ENCODE measurements around the gene WDR20. TPM values are rescaled to one million over a fixed set of nuclear protein-coding genes. Genes with fewer than 3 reads are reported as not detected.

WDR20 gene
- total RNA-seq, 1 experiment from 2014 or later, result 16.9 TPM

- no peaks in the 10 kb centered on the region for H3K9me2 ChIP-seq (replicated peaks; ENCODE audit: insufficient read depth, low read length)
- peak; percentile 76 for DNase-seq
- no peaks in the 10 kb centered on the region for H3K9me3 ChIP-seq (ENCODE audit: low read length)
- H4K20me1 ChIP-seq (ENCODE audit: insufficient read depth, low read depth, low read length), result peaks cover 36% of the 10 kb centered on the region; the same call in 1 of the 2 replicates
- peaks cover 74% of the 10 kb centered on the region for H3K79me2 ChIP-seq (ENCODE audit: low read length)
- H3K27me3 ChIP-seq (ENCODE audit: low read length), result no peaks in the 10 kb centered on the region
- no peaks in the 10 kb centered on the region for H3K36me3 ChIP-seq (ENCODE audit: insufficient read depth, low read length)
- H3K9ac ChIP-seq (ENCODE audit: low read length), result peak overlapping the region; percentile 10; the same call in 1 of the 2 replicates
- no peak overlapping the region for H2AFZ ChIP-seq (ENCODE audit: low read length)
- H3K4me3 ChIP-seq (ENCODE audit: low read length), result peak overlapping the region; percentile 22; the same call in 1 of the 2 replicates
- H3K4me2 ChIP-seq (ENCODE audit: low read depth, low read length, poor library complexity, severe bottlenecking), result peak overlapping the region; percentile 62
- H3K27ac ChIP-seq (ENCODE audit: low read length), result peak overlapping the region; percentile 61
- H3K4me1 ChIP-seq (ENCODE audit: low read length), result peaks cover 44% of the 10 kb centered on the region
Measured at GRCh38 chr14:102180248-102180998, 40.7 kb downstream of the WDR20 start.

- no peak overlapping the region for H3K4me3 ChIP-seq (ENCODE audit: low read length)
- DNase-seq, result no peak
- no peak overlapping the region for H3K9ac ChIP-seq (ENCODE audit: low read length)
- no peaks in the 10 kb centered on the region for H3K27me3 ChIP-seq (ENCODE audit: low read length)
- peaks cover 44% of the 10 kb centered on the region for H3K4me1 ChIP-seq (ENCODE audit: low read length)
- peaks cover 76% of the 10 kb centered on the region for H3K79me2 ChIP-seq (ENCODE audit: low read length)
- H2AFZ ChIP-seq (ENCODE audit: low read length), result no peak overlapping the region
- H3K9me3 ChIP-seq (ENCODE audit: low read length), result no peaks in the 10 kb centered on the region
- H3K27ac ChIP-seq (ENCODE audit: low read length), result peak overlapping the region; percentile 61
- peaks cover 39% of the 10 kb centered on the region for H4K20me1 ChIP-seq (ENCODE audit: insufficient read depth, low read depth, low read length)
- H3K36me3 ChIP-seq (ENCODE audit: insufficient read depth, low read length), result no peaks in the 10 kb centered on the region
- H3K4me2 ChIP-seq (ENCODE audit: low read depth, low read length, poor library complexity, severe bottlenecking), result peak overlapping the region; percentile 62
- no peaks in the 10 kb centered on the region for H3K9me2 ChIP-seq (replicated peaks; ENCODE audit: insufficient read depth, low read length)
Measured at GRCh38 chr14:102181187-102181586, 41.5 kb downstream of the WDR20 start.

GRCh38 chr14:102182190-102182589 is 42.5 kb downstream of the WDR20 start:
- no peak overlapping the region for H3K9ac ChIP-seq (ENCODE audit: low read length)
- H3K27me3 ChIP-seq (ENCODE audit: low read length), result no peaks in the 10 kb centered on the region
- H3K27ac ChIP-seq (ENCODE audit: low read length), result 0 out of 2 replicates have a peak overlapping the region, but pooled peaks have one; percentile 8
- H3K4me3 ChIP-seq (ENCODE audit: low read length), result no peak overlapping the region
- H3K79me2 ChIP-seq (ENCODE audit: low read length), result peaks cover 81% of the 10 kb centered on the region
- no peaks in the 10 kb centered on the region for H3K36me3 ChIP-seq (ENCODE audit: insufficient read depth, low read length)
- H2AFZ ChIP-seq (ENCODE audit: low read length), result no peak overlapping the region
- H3K4me1 ChIP-seq (ENCODE audit: low read length), result peaks cover 44% of the 10 kb centered on the region
- no peaks in the 10 kb centered on the region for H3K9me2 ChIP-seq (replicated peaks; ENCODE audit: insufficient read depth, low read length)
- peak; percentile 45 for DNase-seq
- no peaks in the 10 kb centered on the region for H3K9me3 ChIP-seq (ENCODE audit: low read length)
- H3K4me2 ChIP-seq (ENCODE audit: low read depth, low read length, poor library complexity, severe bottlenecking), result no peak overlapping the region
- peaks cover 35% of the 10 kb centered on the region for H4K20me1 ChIP-seq (ENCODE audit: insufficient read depth, low read depth, low read length)

GRCh38 chr14:102182936-102183619 is 43.4 kb downstream of the WDR20 start:
- Histone ChIP-seq H3K79me2 (ENCODE audit: low read length) (peaks cover 81% of the 10 kb centered on the region), H4K20me1 (ENCODE audit: insufficient read depth, low read depth, low read length) (peaks cover 31% of the 10 kb centered on the region), H3K36me3 (ENCODE audit: insufficient read depth, low read length) (no peaks in the 10 kb centered on the region), H3K9me3 (ENCODE audit: low read length) (no peaks in the 10 kb centered on the region), H2AFZ (ENCODE audit: low read length) (no peak overlapping the region), H3K27ac (ENCODE audit: low read length) (no peak overlapping the region), H3K4me2 (ENCODE audit: low read depth, low read length, poor library complexity, severe bottlenecking) (no peak overlapping the region), H3K27me3 (ENCODE audit: low read length) (no peaks in the 10 kb centered on the region), H3K9me2 (replicated peaks; ENCODE audit: insufficient read depth, low read length) (no peaks in the 10 kb centered on the region), H3K9ac (ENCODE audit: low read length) (no peak overlapping the region), H3K4me3 (ENCODE audit: low read length) (no peak overlapping the region), H3K4me1 (ENCODE audit: low read length) (peaks cover 44% of the 10 kb centered on the region)
- DNase-seq, result no peak

GRCh38 chr14:102183886-102184285 is 44.2 kb downstream of the WDR20 start:
- H3K9me3 ChIP-seq (ENCODE audit: low read length), result no peaks in the 10 kb centered on the region
- no peak overlapping the region for H3K9ac ChIP-seq (ENCODE audit: low read length)
- no peak overlapping the region for H3K4me2 ChIP-seq (ENCODE audit: low read depth, low read length, poor library complexity, severe bottlenecking)
- no peak overlapping the region for H3K4me3 ChIP-seq (ENCODE audit: low read length)
- H3K4me1 ChIP-seq (ENCODE audit: low read length), result peaks cover 44% of the 10 kb centered on the region
- no peak overlapping the region for H2AFZ ChIP-seq (ENCODE audit: low read length)
- no peaks in the 10 kb centered on the region for H3K9me2 ChIP-seq (replicated peaks; ENCODE audit: insufficient read depth, low read length)
- no peaks in the 10 kb centered on the region for H3K27me3 ChIP-seq (ENCODE audit: low read length)
- peaks cover 25% of the 10 kb centered on the region for H4K20me1 ChIP-seq (ENCODE audit: insufficient read depth, low read depth, low read length)
- no peak for DNase-seq
- peaks cover 82% of the 10 kb centered on the region for H3K79me2 ChIP-seq (ENCODE audit: low read length)
- H3K36me3 ChIP-seq (ENCODE audit: insufficient read depth, low read length), result no peaks in the 10 kb centered on the region
- H3K27ac ChIP-seq (ENCODE audit: low read length), result no peak overlapping the region

- no peak overlapping the region for H3K4me3 ChIP-seq (ENCODE audit: low read length)
- no peak for DNase-seq
- H2AFZ ChIP-seq (ENCODE audit: low read length), result no peak overlapping the region
- H3K27ac ChIP-seq (ENCODE audit: low read length), result no peak overlapping the region
- no peaks in the 10 kb centered on the region for H3K9me2 ChIP-seq (replicated peaks; ENCODE audit: insufficient read depth, low read length)
- H3K4me2 ChIP-seq (ENCODE audit: low read depth, low read length, poor library complexity, severe bottlenecking), result no peak overlapping the region
- no peaks in the 10 kb centered on the region for H3K9me3 ChIP-seq (ENCODE audit: low read length)
- no peaks in the 10 kb centered on the region for H3K27me3 ChIP-seq (ENCODE audit: low read length)
- H3K4me1 ChIP-seq (ENCODE audit: low read length), result peaks cover 42% of the 10 kb centered on the region
- H3K36me3 ChIP-seq (ENCODE audit: insufficient read depth, low read length), result no peaks in the 10 kb centered on the region
- H3K9ac ChIP-seq (ENCODE audit: low read length), result no peak overlapping the region
- peaks cover 24% of the 10 kb centered on the region for H4K20me1 ChIP-seq (ENCODE audit: insufficient read depth, low read depth, low read length)
- peaks cover 85% of the 10 kb centered on the region for H3K79me2 ChIP-seq (ENCODE audit: low read length)
Measured at GRCh38 chr14:102184316-102185035, 44.8 kb downstream of the WDR20 start.

GRCh38 chr14:102185360-102185759 is 45.7 kb downstream of the WDR20 start:
- H3K4me2 ChIP-seq (ENCODE audit: low read depth, low read length, poor library complexity, severe bottlenecking), result no peak overlapping the region
- peaks cover 24% of the 10 kb centered on the region for H4K20me1 ChIP-seq (ENCODE audit: insufficient read depth, low read depth, low read length)
- no peaks in the 10 kb centered on the region for H3K9me2 ChIP-seq (replicated peaks; ENCODE audit: insufficient read depth, low read length)
- H2AFZ ChIP-seq (ENCODE audit: low read length), result no peak overlapping the region
- no peak overlapping the region for H3K27ac ChIP-seq (ENCODE audit: low read length)
- H3K9ac ChIP-seq (ENCODE audit: low read length), result no peak overlapping the region
- no peak for DNase-seq
- no peaks in the 10 kb centered on the region for H3K36me3 ChIP-seq (ENCODE audit: insufficient read depth, low read length)
- no peak overlapping the region for H3K4me3 ChIP-seq (ENCODE audit: low read length)
- H3K79me2 ChIP-seq (ENCODE audit: low read length), result peaks cover 84% of the 10 kb centered on the region
- peaks cover 34% of the 10 kb centered on the region for H3K4me1 ChIP-seq (ENCODE audit: low read length)
- no peaks in the 10 kb centered on the region for H3K27me3 ChIP-seq (ENCODE audit: low read length)
- no peaks in the 10 kb centered on the region for H3K9me3 ChIP-seq (ENCODE audit: low read length)

GRCh38 chr14:102187044-102187443 is 47.3 kb downstream of the WDR20 start:
- no peak overlapping the region for H3K9ac ChIP-seq (ENCODE audit: low read length)
- H4K20me1 ChIP-seq (ENCODE audit: insufficient read depth, low read depth, low read length), result peaks cover 18% of the 10 kb centered on the region; the same call in 1 of the 2 replicates
- peaks cover 95% of the 10 kb centered on the region for H3K79me2 ChIP-seq (ENCODE audit: low read length)
- no peaks in the 10 kb centered on the region for H3K27me3 ChIP-seq (ENCODE audit: low read length)
- no peak for DNase-seq
- H3K27ac ChIP-seq (ENCODE audit: low read length), result no peak overlapping the region
- peaks cover 25% of the 10 kb centered on the region for H3K4me1 ChIP-seq (ENCODE audit: low read length)
- no peak overlapping the region for H3K4me3 ChIP-seq (ENCODE audit: low read length)
- no peaks in the 10 kb centered on the region for H3K9me2 ChIP-seq (replicated peaks; ENCODE audit: insufficient read depth, low read length)
- H3K36me3 ChIP-seq (ENCODE audit: insufficient read depth, low read length), result no peaks in the 10 kb centered on the region
- H2AFZ ChIP-seq (ENCODE audit: low read length), result no peak overlapping the region
- no peaks in the 10 kb centered on the region for H3K9me3 ChIP-seq (ENCODE audit: low read length)
- H3K4me2 ChIP-seq (ENCODE audit: low read depth, low read length, poor library complexity, severe bottlenecking), result no peak overlapping the region

All from Karpas-422 (cell line).